Muscle of back (tissue), 11 donors: ENCODE results near the gene ACTA2. TPM values are rescaled to one million over a fixed set of nuclear protein-coding genes. Genes with fewer than 3 reads are reported as not detected.
A peak's percentile ranks its signal among the peaks of the same experiment; 100 is the strongest.
"Not testable (repeated sequence)": the region's sequence is repeated elsewhere in the genome, so short reads cannot be mapped to it uniquely, and the experiment has no call there.

Experiments used
- DNase-seq, 3 donors: peaks; one replicate each; pipeline versions ENCODE4 v3.0.0 to v3.0.0-alpha.2; 2013
- polyA plus RNA-seq, 10 donors: library from polyadenylated mRNA; unstranded; fragments of 120-200 nt; gene quantifications; one replicate each; pipeline ENCODE4 v1.2.1, GENCODE V29; 2013; ENCODE audit not compliant: insufficient read length in 10 of 10

Gene ACTA2
- polyA plus RNA-seq, 10 donors = 225 to 305 (median 232) TPM

DNA sequence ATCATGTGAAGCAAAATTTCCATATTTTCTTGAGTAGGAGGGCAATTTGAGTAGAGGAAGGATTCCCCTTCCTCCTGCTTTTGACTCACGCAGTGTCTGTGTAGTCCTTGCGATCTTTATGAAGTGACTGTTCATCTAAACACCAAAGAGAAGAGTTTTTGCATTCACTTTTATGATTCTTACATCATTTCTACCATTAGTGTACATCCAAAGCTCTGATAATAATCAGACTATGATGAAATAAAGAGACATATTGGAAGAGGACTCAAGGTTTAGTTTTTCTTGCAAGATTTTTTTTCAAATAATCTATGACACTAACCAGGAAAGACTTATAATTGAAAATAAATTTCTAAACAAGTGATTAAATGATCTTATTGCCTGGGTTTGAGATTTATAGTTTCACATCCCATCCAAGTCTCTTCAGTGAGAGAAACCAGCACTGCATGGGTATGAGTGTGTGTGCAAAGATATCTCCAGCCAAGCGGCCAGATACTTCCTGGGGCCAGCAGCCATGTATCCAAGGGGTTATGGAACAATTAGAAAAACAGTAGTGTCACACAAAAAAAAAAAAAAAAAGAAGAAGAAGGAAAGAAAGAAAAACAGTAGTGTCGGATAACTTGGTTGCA, 2.0 kb upstream of the ACTA2 start:
- no peak for DNase-seq

DNA sequence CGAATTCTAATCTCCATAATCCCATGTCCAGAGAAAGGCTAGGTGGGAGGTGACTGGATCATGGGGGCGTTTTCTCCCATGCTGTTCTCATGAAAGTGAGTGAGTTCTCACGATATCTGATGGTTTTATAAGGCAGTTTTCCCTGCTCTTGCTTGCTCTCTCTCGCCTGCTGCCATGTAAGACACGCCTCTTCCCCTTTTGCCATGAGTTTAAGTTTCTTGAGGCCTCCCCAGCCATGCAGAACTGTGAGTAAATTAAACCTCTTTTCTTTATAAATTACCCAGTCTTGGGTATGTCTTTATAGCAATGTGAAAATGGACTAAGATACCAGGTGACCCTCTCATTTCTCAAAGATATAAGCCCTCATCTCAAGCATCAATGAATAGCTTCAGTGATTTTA, 1.1 kb upstream of the ACTA2 start:
- no peak for DNase-seq

DNA sequence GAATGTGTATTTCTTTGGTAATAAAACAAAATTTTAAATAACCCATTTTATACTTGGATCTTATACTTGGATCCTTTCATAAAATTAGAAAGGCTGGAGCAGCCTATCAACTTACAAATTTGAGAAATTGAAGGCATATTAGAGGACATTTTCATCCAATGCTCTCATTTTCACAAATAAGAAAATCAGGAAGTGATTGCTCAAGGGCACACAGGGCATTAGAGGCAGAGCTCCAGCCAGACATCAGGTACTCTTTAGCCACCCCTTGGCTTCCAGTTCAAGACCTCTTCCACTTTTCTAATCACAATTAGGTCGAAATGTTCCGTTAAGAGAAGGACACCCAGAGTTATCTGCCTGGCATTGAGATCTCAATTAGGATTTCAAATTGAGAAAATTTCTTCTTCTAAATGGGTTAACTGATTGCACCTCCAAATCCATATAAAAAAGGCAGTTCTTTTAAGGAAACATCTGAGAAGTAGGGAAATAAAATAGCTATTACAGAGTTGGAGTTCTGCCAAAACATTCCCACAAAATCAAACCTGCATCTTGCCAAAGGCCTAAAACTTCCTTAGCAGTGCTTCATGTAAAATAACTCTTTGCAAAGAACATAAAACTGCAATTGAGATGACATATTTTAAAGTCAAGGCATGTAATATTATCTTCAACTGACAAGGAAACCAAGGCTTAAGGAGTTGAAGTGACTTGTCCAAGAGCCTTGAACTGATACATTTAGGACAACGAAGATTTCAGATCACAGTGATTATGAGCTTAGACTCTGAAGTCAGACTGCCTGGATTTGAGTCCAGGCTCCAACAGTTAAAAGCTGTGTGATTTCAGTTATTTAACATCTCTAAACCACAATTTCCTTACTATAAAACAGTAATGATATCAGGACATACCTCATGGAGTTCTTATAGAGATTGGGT, 2.4 kb downstream of the ACTA2 start:
- peak in 1 of 3 donors; percentile 61 for DNase-seq

DNA sequence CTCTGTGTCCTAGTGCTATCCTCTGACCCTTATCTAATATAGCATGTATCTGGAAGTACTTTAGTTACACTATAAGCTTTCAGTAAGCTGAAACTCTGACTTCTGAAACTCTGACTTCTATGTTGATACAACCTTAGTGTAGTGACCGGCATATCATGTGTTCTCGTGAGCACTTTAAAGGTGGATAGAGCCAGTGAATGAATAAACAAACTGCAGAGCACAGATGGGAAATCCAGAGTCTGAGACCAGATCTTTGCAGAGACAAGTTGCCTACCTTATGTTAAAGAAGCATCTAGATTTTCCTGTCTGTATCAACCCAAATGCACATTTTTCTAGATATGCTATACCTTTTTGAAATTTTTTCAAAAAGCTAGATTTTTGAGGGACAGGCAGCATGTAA, 3.5 kb downstream of the ACTA2 start:
- DNase-seq = no peak

DNA sequence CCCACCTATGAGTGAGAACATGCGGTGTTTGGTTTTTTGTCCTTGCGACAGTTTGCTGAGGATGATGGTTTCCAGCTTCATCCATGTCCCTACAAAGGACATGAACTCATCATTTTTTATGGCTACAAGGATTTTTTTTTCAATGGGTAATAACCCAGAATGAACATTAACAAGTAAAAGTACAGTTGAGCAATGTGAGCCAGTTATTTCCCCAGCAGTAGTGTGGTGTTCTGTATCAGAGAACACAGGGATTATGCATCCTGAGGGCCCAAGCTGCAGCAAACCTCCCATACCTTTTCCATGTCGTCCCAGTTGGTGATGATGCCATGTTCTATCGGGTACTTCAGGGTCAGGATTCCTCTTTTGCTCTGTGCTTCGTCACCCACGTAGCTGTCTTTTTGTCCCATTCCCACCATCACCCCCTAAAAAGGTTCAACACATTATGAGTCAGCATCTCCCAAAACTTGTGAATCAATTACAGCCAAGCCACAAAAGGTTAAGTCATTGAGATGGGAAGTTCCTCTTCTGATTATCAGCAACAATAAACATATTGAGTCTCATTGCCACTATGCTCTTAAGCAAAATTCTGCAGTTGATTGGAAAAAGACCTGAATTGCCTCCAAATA, 5.5 kb downstream of the ACTA2 start:
- DNase-seq = no peak

DNA sequence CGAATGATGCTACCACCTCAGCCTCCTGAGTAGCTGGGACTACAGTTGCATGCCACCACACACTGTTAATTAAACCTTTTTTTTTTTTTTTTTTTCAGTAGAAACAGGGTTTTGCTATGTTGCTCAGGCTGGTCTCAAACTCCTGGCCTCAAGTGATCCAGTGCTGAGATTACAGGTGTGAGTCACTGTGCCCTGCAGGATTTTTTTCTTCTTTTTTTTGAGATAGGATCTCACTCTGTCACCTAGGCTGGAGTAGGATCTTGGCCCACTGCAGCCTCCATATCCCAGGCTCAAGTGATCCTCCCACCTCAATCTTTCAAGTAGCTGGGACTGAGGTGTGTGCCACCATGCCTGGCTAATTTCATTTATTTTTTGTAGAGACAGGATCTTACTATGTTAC, 6.4 kb downstream of the ACTA2 start:
- no peak for DNase-seq

DNA sequence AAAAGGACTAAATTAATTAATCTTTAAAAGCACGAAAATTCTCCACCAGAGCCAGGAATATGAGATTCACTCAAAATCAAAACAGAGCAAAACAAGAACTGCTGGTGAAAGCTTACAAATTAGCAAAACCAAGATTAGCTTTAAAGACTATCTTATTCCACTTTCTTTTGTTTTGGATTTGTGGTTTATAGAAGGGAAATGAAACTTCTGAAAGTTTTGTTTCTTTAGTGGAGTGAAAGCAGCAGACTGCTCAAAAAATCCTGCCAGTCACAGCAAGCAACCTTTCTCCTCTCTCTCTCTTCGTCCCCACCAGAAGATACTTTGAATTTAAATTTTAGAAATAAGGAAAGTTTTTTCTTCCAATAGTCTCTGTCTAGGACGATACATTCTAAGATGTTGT, 7.8 kb downstream of the ACTA2 start:
- no peak for DNase-seq

DNA sequence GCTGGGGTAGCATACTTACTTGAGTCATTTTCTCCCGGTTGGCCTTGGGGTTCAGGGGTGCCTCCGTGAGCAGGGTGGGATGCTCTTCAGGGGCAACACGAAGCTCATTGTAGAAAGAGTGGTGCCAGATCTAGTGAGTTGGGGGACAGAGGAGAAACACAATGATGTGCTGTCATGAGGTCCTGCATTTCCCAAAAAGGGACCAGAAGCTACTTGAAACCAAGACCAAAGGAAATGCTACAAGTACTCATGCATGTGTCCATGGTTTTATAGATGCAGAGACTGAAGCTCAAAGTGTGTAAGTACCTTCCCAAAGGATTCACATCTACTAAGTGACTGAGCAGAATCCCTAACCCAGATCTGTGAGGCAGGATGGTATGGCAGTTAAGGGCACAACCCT, 8.8 kb downstream of the ACTA2 start:
- DNase-seq = no peak

DNA sequence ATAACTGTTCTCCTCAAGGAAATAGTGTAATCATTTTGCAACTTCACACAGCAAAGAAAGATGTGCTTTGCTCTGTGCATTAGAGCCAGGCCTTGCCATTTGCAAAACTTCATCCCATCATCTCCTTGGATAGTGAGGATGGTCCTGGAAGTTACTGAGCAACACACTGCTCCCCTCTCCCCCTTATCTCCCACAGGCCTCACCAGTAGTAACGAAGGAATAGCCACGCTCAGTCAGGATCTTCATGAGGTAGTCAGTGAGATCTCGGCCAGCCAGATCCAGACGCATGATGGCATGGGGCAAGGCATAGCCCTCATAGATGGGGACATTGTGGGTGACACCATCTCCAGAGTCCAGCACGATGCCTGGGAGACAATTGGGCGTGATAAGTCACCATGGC, 11.5 kb downstream of the ACTA2 start:
- no peak for DNase-seq

DNA sequence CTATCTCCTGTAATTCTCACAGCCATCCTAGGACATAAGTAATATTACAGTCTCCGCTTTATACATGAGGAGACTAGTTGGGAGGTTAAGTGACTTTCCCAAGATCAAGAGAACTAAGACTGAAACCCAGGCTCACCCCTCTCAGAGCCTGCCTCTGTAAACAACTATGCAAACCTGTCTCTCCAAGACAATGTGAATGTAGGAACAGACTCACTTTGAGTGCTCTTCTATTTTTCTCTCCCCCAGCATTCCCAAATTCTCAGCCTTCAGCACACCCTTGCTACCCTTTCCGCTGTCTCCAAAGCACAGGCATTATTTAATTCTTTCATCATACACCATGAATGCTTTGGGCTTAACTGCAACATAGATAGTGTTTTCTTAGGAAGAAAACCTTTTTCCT, 13.6 kb downstream of the ACTA2 start:
- DNase-seq = no peak

DNA sequence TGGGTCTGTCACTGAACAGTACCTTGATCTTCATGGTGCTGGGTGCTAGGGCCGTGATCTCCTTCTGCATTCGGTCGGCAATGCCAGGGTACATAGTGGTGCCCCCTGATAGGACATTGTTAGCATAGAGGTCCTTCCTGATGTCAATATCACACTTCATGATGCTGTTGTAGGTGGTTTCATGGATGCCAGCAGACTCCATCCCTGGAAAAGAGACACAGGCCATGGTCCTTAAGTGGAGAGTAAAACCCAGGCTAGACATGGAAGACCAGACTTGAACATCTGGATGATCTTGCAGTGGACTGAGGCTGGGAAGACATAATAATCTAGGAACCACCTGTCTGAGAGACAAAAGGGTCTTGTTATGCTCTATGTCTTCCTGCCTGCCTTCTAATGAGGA, 14.5 kb downstream of the ACTA2 start:
- no peak for DNase-seq

DNA sequence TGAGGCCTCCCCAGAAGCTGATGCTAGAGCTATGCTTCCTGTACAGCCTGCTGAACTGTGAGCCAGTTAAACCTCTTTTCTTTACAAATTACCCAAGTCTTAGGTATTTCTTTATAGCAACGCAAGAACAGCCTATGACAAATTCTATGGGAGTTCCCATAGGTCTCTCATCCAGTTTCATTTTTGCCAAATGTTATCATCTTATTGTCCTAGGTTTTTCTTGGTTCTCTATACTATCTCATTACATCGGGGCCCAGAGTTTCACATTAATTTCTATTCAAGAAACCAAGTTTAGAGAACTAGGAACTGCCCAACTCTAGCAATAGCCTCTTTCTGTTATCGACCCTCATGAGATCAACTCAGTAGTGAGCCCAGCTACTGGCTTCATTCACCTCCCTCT, 15.9 kb downstream of the ACTA2 start:
- DNase-seq = no peak

DNA sequence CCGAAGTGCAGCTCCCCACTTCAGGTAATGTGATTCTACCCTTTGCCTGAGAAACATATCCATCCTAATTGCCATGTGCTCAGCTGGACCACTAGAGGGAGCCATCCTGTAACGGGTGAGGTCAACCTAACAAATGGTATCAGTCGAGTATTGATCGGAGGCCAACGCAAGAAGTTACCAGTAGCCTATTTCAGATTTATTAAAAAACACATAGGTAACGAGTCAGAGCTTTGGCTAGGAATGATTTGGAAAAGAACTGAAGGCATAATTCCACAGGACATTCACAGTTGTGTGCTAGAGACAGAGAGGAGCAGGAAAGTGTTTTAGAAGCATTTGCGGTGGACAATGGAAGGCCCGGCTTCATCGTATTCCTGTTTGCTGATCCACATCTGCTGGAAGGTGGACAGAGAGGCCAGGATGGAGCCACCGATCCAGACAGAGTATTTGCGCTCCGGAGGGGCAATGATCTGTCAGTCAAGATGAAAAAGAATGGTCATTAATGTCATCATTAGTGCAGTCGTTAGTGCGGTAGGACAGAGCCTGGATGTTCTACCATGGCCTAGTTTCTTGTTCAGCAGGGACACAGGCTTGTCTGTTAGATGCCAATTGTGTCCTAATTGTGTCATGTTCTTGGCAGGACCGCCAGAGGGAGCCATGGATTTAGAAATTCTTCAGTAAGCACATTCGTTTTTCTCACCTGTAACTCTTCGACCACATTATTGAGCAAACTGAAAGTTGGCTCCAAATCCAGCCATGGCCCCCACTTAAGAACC, 17.5 kb downstream of the ACTA2 start:
- DNase-seq = peak; percentile 77 to 90 (median 83)

DNA sequence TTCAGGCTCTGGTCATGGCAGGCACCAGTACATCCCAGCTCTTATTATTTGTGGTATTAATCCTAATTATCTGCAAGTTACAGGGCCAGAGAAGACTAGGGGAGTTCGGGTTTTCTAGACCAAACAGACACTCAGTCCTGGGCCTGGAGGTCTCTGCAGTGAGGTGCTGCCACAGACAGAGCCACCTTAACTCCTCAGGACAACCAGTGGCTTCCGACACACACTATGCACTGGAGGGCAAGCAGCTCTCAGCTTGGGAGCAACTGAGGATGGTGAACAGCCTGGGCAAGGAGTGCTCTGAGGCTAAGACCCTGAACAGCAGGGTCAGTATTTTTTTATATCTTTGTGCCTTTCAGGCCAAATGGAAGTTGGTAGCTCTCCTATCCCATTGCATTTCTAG, 19.0 kb downstream of the ACTA2 start:
- DNase-seq = no peak

DNA sequence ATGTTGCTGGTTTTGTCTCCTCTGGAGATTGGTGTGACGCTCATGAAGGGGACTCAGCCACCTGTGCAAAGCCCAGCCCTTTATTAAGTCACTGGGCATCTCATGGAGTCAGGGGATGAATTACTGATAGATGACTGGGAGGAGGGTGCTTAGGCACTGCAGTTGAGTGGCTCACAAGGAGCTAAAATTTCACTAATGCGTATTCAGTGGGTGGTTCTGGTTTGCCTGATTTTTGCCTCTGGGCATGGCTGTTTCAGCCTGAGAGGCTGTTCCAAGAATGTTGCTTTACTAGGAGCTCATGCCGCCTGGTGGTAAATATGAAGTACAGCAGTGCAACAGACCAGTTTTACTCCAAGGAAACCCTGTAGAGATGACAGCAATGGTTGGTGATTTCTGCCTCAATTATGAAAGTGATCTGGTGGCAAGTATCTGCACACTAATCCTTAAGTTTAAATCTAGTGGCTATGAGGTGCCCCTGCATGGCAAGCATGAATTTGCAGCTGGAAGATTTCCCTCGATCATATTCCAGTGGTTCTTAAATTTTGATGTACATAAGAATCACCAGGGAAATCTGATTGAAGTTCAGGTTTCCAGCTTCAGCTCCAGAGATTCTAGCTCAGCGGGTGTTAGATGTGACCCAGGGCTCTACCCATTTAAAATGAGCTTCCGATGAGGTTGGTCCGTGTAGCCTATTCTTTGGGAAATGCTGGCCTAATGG, 19.9 kb downstream of the ACTA2 start:
- peak; percentile 70 to 84 (median 70) for DNase-seq

DNA sequence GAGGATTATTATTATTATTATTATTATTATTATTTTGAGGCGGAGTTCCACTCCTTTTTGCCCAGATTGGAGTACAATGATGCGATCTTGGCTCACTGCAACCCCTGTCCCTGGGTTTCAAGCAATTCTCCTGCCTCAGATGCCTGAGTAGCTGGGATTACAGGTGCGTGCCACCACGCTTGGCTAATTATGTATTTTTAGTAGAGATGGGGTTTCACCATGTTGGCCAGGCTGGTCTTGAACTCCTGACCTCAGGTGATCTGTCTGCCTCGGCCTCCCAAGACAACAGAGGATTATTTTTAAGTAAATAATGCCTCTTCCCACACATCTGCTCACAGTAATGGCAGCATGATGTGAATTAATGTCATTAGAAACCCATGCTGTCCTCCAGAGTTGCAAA, 20.5 kb downstream of the ACTA2 start:
- DNase-seq = not testable (repeated sequence)

DNA sequence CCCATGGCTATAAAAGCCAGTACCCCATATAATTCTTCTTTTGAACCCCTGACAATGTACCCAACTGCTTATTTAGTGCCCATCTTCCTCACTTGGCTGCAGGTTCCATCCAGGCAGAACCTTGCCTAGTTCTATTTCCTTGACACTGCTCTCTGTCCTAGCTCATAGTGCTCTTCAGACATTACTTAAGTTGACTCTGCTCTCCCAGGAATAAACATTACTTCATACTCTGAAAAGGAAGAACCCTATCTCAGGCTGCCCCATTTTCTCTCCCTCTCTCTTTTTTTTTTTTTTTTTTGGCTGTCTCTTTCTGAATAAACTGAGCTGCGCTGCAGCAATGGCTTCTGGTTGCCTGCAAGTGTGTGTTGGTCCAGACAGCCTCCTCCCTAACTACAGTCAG, 21.0 kb downstream of the ACTA2 start:
- no peak for DNase-seq

DNA sequence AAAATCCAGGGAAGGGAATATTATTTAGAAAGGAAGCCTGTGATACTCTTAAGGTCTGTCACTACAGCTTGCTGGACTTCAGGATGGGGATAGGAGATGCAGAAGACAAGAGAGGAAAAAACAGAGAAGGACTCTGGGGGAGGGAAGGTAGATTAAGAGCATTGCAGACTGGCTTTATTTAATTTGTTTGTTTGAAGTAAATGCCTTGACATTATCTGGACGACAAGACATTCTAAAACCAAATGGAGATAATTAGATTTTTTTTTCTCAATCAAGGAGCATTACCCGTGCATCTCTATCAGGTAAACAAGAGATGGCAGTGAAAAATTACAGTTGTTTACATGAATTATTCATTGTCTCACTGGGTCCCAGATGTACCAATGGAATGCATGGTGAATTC, 24.3 kb downstream of the ACTA2 start:
- no peak for DNase-seq

DNA sequence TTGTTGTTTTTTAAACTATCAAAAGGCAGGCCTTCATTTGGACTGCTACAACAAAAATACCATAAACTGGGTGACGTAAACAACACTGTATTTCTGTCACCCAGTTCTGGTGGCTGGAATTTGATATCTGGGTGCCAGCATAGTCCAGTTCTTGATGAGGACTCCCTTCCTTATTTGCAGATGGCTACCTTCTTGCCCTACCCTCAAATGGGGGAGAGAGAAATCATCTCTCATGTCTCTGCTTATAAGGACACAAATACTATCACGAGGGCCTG, 25.2 kb downstream of the ACTA2 start:
- DNase-seq = no peak

DNA sequence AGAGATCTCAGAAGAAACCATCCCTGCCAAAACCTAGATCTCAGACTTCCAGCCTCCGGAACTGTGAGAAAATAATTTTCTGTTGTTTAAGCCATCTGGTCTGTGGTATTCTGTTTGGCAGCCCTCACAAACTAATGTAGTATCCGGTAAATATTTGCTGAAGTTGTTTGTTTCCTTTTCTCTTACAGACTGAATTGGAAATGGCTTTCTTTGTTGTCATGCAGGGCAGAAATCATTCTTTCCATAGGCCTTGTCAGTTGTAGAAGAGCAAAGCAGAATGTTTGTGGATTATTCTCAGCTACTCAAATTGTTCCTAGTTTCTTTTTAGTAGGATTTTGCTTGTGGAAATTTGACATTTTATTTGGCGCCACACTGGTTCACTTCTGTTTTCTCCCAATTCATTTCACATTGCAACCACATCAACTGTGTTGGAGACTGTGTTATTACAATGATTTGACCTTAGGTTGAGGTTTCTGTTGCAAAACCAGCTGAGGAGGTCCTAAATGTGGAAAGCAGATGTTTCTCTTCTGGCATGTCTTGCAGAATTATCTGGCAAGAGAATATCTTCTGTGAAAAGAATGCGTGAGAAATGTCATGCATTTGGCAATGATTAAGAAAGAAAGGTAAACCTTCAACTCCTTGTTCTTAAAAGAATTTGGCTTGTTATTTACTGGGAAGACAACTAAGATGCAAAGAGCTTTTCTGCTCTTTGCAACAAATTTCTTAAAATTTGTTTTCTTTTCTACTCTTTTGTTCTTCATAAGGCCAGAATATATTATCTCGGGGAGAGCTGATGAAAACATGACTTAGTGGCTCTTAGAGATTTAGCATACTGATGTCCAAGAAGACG, 25.8 kb downstream of the ACTA2 start:
- DNase-seq = peak; percentile 83 to 93 (median 89)

DNA sequence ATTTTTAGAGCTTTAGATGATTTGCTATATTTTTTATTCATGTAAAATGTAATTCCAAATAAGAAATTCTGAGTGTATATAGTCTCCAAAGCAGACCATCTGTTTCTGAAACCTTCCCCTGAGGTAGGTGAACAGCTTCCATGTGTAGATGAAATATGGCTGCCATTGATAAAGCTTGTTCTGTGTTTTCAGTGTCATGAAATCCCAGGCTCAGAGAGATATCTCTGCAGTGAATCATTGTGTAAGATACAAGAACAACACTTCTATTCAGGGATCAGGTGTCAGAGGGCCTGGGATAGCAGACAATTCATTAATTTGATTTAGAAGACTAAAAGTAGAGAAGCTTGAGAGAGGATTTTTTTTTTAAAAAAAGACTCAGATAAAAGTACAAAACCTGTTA, 29.1 kb downstream of the ACTA2 start:
- DNase-seq = peak in 1 of 3 donors; percentile 50
